ENCODE data around the gene FUS.

Gene FUS

DNA sequence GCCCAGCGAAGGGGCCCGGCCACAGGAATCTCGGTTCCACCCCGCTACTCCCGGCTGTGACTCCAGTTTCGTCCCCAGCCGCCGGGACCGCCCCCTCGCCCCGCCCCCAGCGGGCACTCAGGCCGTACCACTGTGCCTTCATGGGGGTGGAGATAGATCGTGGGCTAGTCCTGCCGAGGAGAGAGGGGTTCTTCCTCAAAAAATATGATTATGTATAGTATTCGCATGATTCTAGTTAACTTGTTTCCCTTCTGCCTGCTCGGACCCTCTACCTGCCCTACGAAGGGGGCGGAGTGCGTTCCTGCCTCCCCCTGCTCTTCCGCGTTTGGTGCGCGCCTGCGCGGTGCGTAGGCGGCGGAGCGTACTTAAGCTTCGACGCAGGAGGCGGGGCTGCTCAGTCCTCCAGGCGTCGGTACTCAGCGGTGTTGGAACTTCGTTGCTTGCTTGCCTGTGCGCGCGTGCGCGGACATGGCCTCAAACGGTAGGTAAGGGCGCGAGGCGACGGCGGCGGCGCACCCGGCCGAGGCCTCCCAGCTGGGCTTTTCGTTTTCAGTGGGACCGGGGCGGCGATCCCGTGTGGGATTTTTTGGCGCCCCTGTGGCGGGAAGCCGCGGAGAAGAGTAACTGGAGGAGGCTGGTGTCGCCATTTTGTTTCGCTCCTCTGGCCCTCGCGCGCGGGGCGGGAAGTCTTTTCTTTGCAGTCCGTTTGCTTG is at the start of gene FUS:
Gene FUS (plus strand): TSS at position 393 of the 713 bp plus-strand sequence. CDS start 76 bp downstream, at position 469.
- Histone ChIP-seq H3K27me3 (ENCODE audit: control insufficient read depth, insufficient read depth, low read length) (no peaks in the 10 kb centered on the region), H3K9me3 (ENCODE audit: control insufficient read depth, insufficient read depth, low read length) (no peaks in the 10 kb centered on the region), H3K9ac (ENCODE audit: low read depth, low read length) (peak within 1 kb of the TSS; percentile 97), H3K4me1 (ENCODE audit: control insufficient read depth, insufficient read depth, low read length) (peaks cover 6% of the 10 kb centered on the region; the same call in 1 of the 2 replicates), H3K36me3 (ENCODE audit: control insufficient read depth, insufficient read depth, low read length) (peaks cover 37% of the 10 kb centered on the region), H3K4me3 (ENCODE audit: low read depth, low read length) (peak within 1 kb of the TSS; percentile 85), H3K27ac (ENCODE audit: low read depth, low read length) (peak within 1 kb of the TSS; percentile 96)

DNA sequence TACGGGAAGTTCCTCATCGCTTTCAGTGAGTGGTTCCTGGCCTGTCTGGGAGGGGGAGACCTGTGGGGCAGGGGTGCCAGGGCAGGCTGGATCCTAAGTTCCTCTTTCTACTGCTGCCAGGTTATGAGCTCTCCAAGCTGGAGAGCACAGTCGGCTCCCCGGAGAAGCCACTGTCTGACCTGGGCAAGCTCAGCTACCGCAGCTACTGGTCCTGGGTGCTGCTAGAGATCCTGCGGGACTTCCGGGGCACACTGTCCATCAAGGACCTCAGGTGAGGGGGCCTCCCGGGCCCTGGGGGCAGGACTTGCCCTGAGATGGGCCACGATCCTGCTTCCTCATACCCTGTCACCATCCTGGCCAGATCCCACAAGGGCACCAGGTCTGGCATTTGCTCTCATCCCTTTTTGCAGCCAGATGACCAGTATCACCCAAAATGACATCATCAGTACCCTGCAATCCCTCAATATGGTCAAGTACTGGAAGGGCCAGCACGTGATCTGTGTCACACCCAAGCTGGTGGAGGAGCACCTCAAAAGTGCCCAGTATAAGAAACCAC is 49.5 kb upstream of the FUS start:
- Histone ChIP-seq H3K4me1 (ENCODE audit: control insufficient read depth, insufficient read depth, low read length) (peaks cover 25% of the 10 kb centered on the region), H3K9ac (ENCODE audit: low read depth, low read length) (no peak overlapping the region), H3K4me3 (ENCODE audit: low read depth, low read length) (no peak overlapping the region), H3K27ac (ENCODE audit: low read depth, low read length) (no peak overlapping the region), H3K36me3 (ENCODE audit: control insufficient read depth, insufficient read depth, low read length) (peaks cover 31% of the 10 kb centered on the region), H3K27me3 (ENCODE audit: control insufficient read depth, insufficient read depth, low read length) (no peaks in the 10 kb centered on the region), H3K9me3 (ENCODE audit: control insufficient read depth, insufficient read depth, low read length) (no peaks in the 10 kb centered on the region)

DNA sequence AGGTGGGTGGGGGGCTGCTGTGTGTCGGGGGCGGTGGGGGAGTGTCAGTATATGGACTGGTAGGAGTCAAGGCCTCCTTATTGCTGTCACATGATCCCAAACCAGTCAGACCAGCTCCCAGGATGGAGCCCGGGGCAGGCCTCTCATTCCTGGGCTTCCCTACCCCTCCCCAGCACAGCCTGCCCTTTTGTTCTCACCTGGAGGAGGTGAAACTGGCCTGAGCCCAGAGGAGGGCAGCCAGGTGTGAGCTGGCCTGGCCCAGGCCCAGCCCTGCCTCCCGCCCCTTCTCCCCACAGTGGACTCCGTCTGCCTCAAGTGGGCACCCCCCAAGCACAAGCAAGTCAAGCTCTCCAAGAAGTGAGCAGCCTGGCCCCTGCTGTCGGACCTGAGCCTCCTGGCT is 49.0 kb upstream of the FUS start:
- no peak overlapping the region for H3K9ac ChIP-seq (ENCODE audit: low read depth, low read length)
- peaks cover 31% of the 10 kb centered on the region for H3K36me3 ChIP-seq (ENCODE audit: control insufficient read depth, insufficient read depth, low read length)
- H3K4me1 ChIP-seq (ENCODE audit: control insufficient read depth, insufficient read depth, low read length), result peaks cover 27% of the 10 kb centered on the region
- no peaks in the 10 kb centered on the region for H3K27me3 ChIP-seq (ENCODE audit: control insufficient read depth, insufficient read depth, low read length)
- no peak overlapping the region for H3K4me3 ChIP-seq (ENCODE audit: low read depth, low read length)
- H3K9me3 ChIP-seq (ENCODE audit: control insufficient read depth, insufficient read depth, low read length), result no peaks in the 10 kb centered on the region
- H3K27ac ChIP-seq (ENCODE audit: low read depth, low read length), result peak overlapping the region; percentile 57

DNA sequence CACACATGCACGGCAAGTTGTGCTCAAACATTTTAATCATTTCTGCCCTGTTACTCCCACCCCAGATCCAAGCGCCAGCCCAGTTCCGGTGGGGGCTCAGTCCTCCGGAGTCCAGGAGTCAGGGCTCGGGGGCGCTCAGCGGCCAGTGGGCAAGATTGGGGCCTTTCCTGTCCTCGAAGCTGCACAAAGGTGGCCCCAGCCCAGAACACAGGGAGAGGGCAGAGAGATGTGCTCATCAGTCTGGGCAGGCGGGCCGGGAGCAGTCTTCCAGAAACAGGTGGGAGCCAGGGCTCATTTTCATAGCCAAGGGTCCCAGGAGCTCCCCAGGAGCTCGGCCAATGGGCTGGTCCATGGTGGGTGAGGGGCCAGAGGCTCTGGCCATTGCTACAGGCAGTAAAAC is 48.5 kb upstream of the FUS start:
- Histone ChIP-seq H3K27ac (ENCODE audit: low read depth, low read length) (peak overlapping the region; percentile 57), H3K27me3 (ENCODE audit: control insufficient read depth, insufficient read depth, low read length) (no peaks in the 10 kb centered on the region), H3K36me3 (ENCODE audit: control insufficient read depth, insufficient read depth, low read length) (peaks cover 31% of the 10 kb centered on the region), H3K4me1 (ENCODE audit: control insufficient read depth, insufficient read depth, low read length) (peaks cover 30% of the 10 kb centered on the region), H3K9ac (ENCODE audit: low read depth, low read length) (no peak overlapping the region), H3K4me3 (ENCODE audit: low read depth, low read length) (no peak overlapping the region), H3K9me3 (ENCODE audit: control insufficient read depth, insufficient read depth, low read length) (no peaks in the 10 kb centered on the region)

DNA sequence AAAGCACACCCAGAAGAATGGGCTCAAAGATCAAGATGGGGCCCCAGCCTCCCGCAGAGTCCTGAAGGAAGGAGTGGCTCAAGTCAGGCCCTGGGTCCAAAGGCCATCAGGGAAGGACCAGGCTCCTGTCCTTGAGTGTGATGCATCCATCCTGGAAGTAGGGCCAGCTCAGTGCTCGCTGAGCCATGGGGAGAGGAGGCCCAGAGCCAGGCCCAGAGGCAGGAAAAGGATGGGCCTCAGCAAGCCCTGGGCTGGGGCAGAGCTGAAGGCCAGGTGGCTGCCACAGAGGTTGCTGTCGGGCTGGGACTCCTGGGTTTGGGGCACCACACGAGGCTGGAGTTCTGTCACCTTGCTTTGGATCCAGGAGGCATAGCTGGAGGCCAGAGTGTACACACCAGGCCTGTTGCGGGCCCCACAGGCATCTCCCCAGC is 48.1 kb upstream of the FUS start:
- Histone ChIP-seq H3K36me3 (ENCODE audit: control insufficient read depth, insufficient read depth, low read length) (peaks cover 31% of the 10 kb centered on the region), H3K27ac (ENCODE audit: low read depth, low read length) (no peak overlapping the region)

DNA sequence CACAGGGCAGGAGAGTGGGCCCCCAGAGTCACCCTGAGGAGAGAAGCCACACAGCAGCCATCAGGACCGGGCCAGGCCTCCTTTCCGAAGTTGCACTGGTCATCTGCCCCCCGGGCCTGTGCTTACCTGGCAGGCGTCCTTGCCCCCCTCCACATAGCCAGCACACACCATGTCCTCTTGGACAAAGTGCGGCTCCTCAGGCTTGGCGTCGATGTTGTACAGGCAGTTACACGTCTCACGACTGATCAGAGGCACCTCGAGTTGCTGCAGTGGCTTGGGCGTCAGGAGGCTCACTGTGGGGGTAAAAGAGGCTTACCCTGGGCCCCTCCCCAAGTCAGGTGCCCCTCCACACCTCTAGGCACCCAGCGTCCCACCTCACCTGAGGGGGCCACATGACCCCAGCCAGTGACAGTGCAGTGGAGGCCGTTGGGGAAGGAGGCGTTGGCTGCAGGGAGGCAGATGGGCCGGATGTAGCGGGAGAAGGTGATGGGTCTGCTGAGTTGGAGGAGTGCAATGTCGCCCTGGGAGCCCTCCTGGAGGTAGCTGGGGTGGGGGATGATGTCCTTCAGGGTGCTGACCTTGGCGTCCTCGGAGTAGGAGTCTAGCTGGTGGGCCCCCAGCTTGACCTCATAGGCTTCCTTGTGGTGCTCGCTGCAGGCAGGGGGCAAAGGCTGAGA is 47.5 kb upstream of the FUS start:
- peaks cover 30% of the 10 kb centered on the region for H3K36me3 ChIP-seq (ENCODE audit: control insufficient read depth, insufficient read depth, low read length)
- H3K27me3 ChIP-seq (ENCODE audit: control insufficient read depth, insufficient read depth, low read length), result no peaks in the 10 kb centered on the region
- no peaks in the 10 kb centered on the region for H3K9me3 ChIP-seq (ENCODE audit: control insufficient read depth, insufficient read depth, low read length)
- no peak overlapping the region for H3K4me3 ChIP-seq (ENCODE audit: low read depth, low read length)
- H3K27ac ChIP-seq (ENCODE audit: low read depth, low read length), result no peak overlapping the region
- H3K9ac ChIP-seq (ENCODE audit: low read depth, low read length), result no peak overlapping the region
- peaks cover 30% of the 10 kb centered on the region for H3K4me1 ChIP-seq (ENCODE audit: control insufficient read depth, insufficient read depth, low read length)

More for the DNA sequence above, 48.1 kb upstream of the FUS start:
- Histone ChIP-seq H3K9ac (ENCODE audit: low read depth, low read length) (no peak overlapping the region), H3K27me3 (ENCODE audit: control insufficient read depth, insufficient read depth, low read length) (no peaks in the 10 kb centered on the region), H3K4me1 (ENCODE audit: control insufficient read depth, insufficient read depth, low read length) (peaks cover 30% of the 10 kb centered on the region), H3K4me3 (ENCODE audit: low read depth, low read length) (no peak overlapping the region), H3K9me3 (ENCODE audit: control insufficient read depth, insufficient read depth, low read length) (no peaks in the 10 kb centered on the region)

DNA sequence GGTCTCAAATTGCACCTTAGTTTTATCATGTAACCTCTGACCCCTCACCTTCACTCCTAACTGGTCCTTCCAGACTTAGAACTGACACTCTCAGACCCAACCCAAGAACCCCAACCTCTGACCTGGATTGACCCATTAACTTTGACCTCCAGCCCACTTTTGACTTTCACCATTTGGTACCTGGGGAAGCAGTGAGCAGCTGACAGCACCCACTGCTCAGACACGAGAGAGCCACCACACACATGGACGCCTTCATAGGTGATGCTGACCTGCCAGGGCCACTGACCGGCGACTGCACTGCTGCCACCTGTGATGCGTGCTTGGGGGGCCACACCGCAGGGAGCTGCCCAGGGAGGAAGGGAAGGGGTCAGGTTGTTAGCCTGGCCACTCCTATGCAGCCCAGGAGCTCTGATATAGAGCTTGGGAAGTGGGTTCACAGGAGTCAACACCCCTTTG is 46.9 kb upstream of the FUS start:
- Histone ChIP-seq H3K27ac (ENCODE audit: low read depth, low read length) (no peak overlapping the region), H3K4me3 (ENCODE audit: low read depth, low read length) (no peak overlapping the region), H3K9me3 (ENCODE audit: control insufficient read depth, insufficient read depth, low read length) (no peaks in the 10 kb centered on the region), H3K9ac (ENCODE audit: low read depth, low read length) (no peak overlapping the region), H3K36me3 (ENCODE audit: control insufficient read depth, insufficient read depth, low read length) (peaks cover 25% of the 10 kb centered on the region), H3K4me1 (ENCODE audit: control insufficient read depth, insufficient read depth, low read length) (peaks cover 30% of the 10 kb centered on the region), H3K27me3 (ENCODE audit: control insufficient read depth, insufficient read depth, low read length) (no peaks in the 10 kb centered on the region)

DNA sequence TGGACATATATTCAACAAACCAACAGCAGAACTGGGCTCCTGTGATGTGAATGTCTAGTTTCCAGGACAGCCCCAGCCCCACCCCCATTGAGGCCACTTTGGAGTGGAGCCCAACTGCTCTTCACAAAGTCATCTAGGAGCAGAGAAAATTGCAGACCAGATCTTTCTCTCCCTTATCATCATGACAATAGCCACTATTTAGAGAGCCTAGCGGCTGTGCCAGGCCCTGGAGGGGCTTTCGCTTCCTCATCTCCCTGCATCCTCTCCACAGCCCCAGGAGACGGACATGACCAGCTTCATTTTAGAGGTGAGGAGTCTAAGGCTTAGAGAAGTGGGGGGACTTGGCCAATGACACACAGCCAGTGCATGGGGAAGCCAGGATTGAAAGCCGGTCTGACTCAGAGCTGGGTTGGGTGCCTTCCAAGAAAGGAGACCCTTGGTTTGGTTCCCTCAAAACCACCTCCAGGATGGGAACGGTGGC is 45.8 kb upstream of the FUS start:
- no peaks in the 10 kb centered on the region for H3K27me3 ChIP-seq (ENCODE audit: control insufficient read depth, insufficient read depth, low read length)

DNA sequence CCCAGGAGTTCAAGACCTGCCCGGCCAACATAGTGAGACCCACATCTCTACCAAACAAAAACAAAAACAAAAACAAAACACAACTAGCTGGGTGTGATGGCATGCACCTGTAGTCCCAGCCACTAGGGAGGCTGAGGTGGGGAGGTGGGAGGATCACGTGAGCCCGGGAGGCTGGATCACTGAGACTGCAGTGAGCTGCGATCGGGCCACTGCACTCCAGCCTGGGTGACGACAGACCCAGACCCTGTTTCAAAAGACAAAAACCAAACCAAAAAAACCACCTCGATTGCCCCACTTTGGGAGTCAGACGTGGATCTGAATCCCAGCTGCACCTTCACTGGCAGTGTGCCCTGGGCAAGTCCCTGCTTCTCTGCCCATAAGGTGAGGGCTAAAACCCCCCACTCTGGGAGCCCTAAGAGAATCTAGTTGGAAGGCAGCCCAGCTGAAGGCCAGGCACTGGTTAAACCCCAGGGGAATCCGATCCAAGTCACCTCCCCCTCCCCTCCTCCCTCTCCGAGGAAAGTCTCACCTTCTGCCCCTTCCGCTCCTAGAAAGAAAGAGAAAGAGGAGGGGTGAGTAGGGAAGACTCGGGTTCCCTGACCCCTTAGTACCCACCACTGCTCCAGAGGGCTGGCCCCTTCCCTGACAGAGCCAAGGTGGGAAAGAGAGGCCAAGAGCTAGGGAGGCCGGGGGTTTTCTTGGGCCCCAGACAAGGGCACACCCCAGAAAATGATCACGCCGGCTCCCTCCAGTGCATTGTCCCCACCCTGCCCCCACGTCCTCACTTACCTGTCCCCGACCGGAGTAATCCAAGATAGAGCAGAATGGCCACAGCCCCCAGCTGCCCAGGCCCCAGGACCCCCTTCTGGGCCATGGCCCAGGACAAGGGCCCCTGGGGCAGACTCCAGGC is 45.1 kb upstream of the FUS start:
- Histone ChIP-seq H3K9me3 (ENCODE audit: control insufficient read depth, insufficient read depth, low read length) (no peaks in the 10 kb centered on the region), H3K27ac (ENCODE audit: low read depth, low read length) (peak overlapping the region; percentile 91), H3K4me3 (ENCODE audit: low read depth, low read length) (peak overlapping the region; percentile 78), H3K27me3 (ENCODE audit: control insufficient read depth, insufficient read depth, low read length) (no peaks in the 10 kb centered on the region), H3K9ac (ENCODE audit: low read depth, low read length) (peak overlapping the region; percentile 76), H3K36me3 (ENCODE audit: control insufficient read depth, insufficient read depth, low read length) (peaks cover 25% of the 10 kb centered on the region), H3K4me1 (ENCODE audit: control insufficient read depth, insufficient read depth, low read length) (peaks cover 43% of the 10 kb centered on the region)

More for the DNA sequence above, 45.8 kb upstream of the FUS start:
- Histone ChIP-seq H3K27ac (ENCODE audit: low read depth, low read length) (peak overlapping the region; percentile 91), H3K9me3 (ENCODE audit: control insufficient read depth, insufficient read depth, low read length) (no peaks in the 10 kb centered on the region), H3K4me1 (ENCODE audit: control insufficient read depth, insufficient read depth, low read length) (peaks cover 40% of the 10 kb centered on the region), H3K4me3 (ENCODE audit: low read depth, low read length) (peak overlapping the region; percentile 78), H3K36me3 (ENCODE audit: control insufficient read depth, insufficient read depth, low read length) (peaks cover 25% of the 10 kb centered on the region), H3K9ac (ENCODE audit: low read depth, low read length) (no peak overlapping the region)

DNA sequence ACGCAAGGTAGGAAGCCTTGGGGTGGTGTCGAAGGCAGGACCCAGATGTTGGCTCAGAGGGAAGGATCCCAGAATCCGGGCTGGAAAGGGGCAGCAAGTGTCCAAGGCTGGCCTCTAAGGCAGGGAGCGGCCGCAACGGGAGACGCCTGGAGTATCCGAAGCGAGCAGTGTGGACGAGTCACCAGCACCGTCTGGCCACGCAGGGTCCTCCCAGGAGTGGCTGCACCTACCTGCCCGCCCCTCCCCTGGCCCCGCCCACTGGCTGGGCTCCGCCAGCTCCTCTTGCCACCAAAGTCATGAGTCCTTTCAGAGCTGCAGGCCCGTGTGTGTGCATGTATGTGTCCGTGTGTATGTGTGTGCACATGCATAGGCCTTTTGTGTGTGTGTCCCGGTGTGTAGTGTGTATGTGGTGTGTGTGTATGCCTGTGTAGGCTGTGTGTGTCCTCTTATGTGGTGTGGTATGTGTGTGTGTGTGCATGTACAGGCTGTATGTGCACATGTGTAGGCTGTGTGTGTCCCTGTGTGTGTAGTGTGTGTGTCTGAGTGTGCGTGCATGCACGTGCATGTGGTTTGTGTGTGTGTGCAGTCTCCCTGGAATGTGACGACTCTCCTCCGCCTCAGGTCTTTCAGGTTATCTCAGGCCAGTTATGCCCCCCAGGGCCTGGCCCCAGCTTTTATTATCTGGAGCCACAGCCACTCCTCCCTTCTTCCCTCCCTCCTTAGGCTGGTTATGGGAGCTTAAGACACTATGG is 44.2 kb upstream of the FUS start, which contains the start of gene PRSS8:
Gene PRSS8 (minus strand): TSS at position 193 of the 752 bp plus-strand sequence. CDS start 229 bp downstream, outside the sequence.
- Histone ChIP-seq H3K4me3 (ENCODE audit: low read depth, low read length) (peak within 1 kb of the TSS; percentile 78), H3K4me1 (ENCODE audit: control insufficient read depth, insufficient read depth, low read length) (peaks cover 40% of the 10 kb centered on the region), H3K27ac (ENCODE audit: low read depth, low read length) (peak within 1 kb of the TSS; percentile 91), H3K9me3 (ENCODE audit: control insufficient read depth, insufficient read depth, low read length) (no peaks in the 10 kb centered on the region), H3K36me3 (ENCODE audit: control insufficient read depth, insufficient read depth, low read length) (peaks cover 25% of the 10 kb centered on the region), H3K9ac (ENCODE audit: low read depth, low read length) (peak within 1 kb of the TSS; percentile 76), H3K27me3 (ENCODE audit: control insufficient read depth, insufficient read depth, low read length) (no peaks in the 10 kb centered on the region)

All from HUES48 (cell line).